Measurements from ENCODE around the gene FIG4. TPM values are rescaled to one million over a fixed set of nuclear protein-coding genes. Genes with fewer than 3 reads are reported as not detected.

FIG4 gene
- total and polyA plus RNA-seq, 8 donors, result 4.0 to 10.8 (median 6.1) TPM

DNA sequence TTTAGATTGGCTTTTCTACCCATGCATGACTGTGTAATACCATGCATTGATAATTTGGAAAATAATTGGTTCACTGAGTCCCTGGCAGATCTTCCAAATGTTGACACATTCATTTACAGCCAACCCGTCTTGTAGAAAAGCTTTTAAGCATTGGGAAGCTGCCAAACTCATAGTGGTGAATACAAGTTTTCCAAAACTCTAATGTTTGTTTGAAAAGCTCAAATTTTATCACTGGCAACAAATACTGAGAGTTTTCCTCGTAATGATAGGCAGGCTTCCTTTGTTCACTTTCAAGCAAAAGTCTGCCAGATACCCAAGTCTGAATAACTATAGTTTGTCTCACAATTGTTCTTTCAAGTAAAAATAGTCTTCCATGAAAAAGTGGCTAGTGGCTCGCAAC, 143.0 kb downstream of the FIG4 start:
- no peak overlapping the region for H3K4me3 ChIP-seq
- no peak for DNase-seq
- H3K27ac ChIP-seq, result no peak overlapping the region
- WGBS, 2 donors, result 48 to 58% methylated on average over 3 of the region's 3 CpGs
- TF ChIP-seq CTCF (IDR thresholded peaks at IDR 0.05), result no peak
- no peaks in the 10 kb centered on the region for H3K36me3 ChIP-seq
- no peak for ATAC-seq
- no peaks in the 10 kb centered on the region for H3K27me3 ChIP-seq
- no peaks in the 10 kb centered on the region for H3K4me1 ChIP-seq
- intact Hi-C loops (cut with DNase I), result no loop called here
- no peaks in the 10 kb centered on the region for H3K9me3 ChIP-seq
- FAIRE-seq, result no peak

- peak in 3 of 4 donors; percentile 32 to 82 (median 59) for ATAC-seq
- Histone ChIP-seq H3K4me1 (no peaks in the 10 kb centered on the region), H3K9me3 (no peaks in the 10 kb centered on the region), H3K27ac (no peak overlapping the region), H3K36me3 (no peaks in the 10 kb centered on the region), H3K27me3 (no peaks in the 10 kb centered on the region), H3K4me3 (no peak overlapping the region)
- DNase-seq, result peak in 1 of 6 donors; percentile 3
- TF ChIP-seq CTCF (IDR thresholded peaks at IDR 0.05), result no peak
- intact Hi-C loops (cut with DNase I), result no loop called here
- 82 to 88% methylated on average over 7 of the region's 7 CpGs for WGBS, 2 donors
- no peak for FAIRE-seq
Observed at GRCh38 chr6:109834595-109835437, 143.7 kb downstream of the FIG4 start.

- no peaks in the 10 kb centered on the region for H3K4me1 ChIP-seq
- DNase-seq, result no peak
- no peaks in the 10 kb centered on the region for H3K27me3 ChIP-seq
- H3K36me3 ChIP-seq, result no peaks in the 10 kb centered on the region
- H3K4me3 ChIP-seq, result no peak overlapping the region
- no peak for ATAC-seq
- no peaks in the 10 kb centered on the region for H3K9me3 ChIP-seq
- TF ChIP-seq CTCF (IDR thresholded peaks at IDR 0.05), result no peak
- FAIRE-seq, result peak; percentile 82
- H3K27ac ChIP-seq, result no peak overlapping the region
- intact Hi-C loops (cut with DNase I), result no loop called here
Observed at GRCh38 chr6:109840034-109840433, 148.9 kb downstream of the FIG4 start.

DNA sequence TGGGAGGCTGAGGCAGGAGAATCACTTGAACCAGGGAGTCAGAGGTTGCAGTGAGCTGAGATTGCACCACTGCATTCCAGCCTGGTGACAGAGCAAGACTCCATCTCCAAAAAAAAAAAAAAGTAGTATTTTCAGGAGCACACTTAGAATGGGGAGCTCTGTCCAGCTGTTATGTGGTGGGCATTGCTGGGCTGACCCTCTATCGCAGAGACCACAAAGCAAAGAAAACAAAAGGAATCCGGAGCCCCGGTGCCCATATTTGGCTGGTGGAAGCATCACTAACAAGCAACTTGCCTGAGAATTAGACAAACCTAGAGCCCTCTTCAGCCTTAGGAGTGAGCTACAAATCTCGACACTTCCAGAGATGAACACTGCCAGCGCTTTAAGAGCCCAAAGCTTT, 149.7 kb downstream of the FIG4 start:
- no peaks in the 10 kb centered on the region for H3K27me3 ChIP-seq
- H3K36me3 ChIP-seq, result no peaks in the 10 kb centered on the region
- H3K4me3 ChIP-seq, result no peak overlapping the region
- no peak overlapping the region for H3K27ac ChIP-seq
- H3K9me3 ChIP-seq, result no peaks in the 10 kb centered on the region
- no peaks in the 10 kb centered on the region for H3K4me1 ChIP-seq
- TF ChIP-seq CTCF (IDR thresholded peaks at IDR 0.05), result no peak
- DNase-seq (no peak), ATAC-seq (no peak), FAIRE-seq (no peak)
- WGBS, 2 donors, result 84 to 92% methylated on average over 5 of the region's 5 CpGs
- intact Hi-C loops (cut with DNase I), result no loop called here

DNA sequence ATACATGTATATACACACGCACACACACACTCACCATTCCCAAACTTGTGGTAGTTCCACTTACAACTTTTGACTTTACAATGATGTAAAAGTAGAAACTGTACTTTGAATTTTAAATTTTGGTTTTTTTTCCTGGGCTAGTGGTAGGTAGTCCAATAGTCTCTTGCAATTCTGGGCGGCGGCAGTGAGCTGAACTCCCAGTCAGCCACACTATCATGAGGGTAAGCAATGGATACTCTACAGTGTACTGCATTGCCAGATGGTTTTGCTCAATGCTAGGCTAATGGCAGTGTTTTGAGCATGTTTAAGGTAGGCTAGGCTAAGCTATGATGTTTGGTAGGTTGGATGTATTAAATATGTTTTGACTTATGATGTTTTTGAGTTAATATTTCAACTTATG, 150.8 kb downstream of the FIG4 start:
- TF ChIP-seq CTCF (IDR thresholded peaks at IDR 0.05), result no peak
- Histone ChIP-seq H3K27me3 (no peaks in the 10 kb centered on the region), H3K36me3 (no peaks in the 10 kb centered on the region), H3K27ac (no peak overlapping the region), H3K4me3 (no peak overlapping the region), H3K9me3 (no peaks in the 10 kb centered on the region), H3K4me1 (no peaks in the 10 kb centered on the region)
- no peak for ATAC-seq
- WGBS, 2 donors, result 92 to 98% methylated on average over 3 of the region's 3 CpGs
- intact Hi-C loops (cut with DNase I), result no loop called here
- DNase-seq, result no peak
- FAIRE-seq, result no peak
